CD4-positive, alpha-beta T cell treated with Interleukin-12 subunit alpha and Interleukin-12 subunit beta, for 1 hour (primary cell): ENCODE results near the gene FKBP1B.
"Not testable (repeated sequence)": the region's sequence is repeated elsewhere in the genome, so short reads cannot be mapped to it uniquely, and the experiment has no call there.

Experiments used
- DNase-seq: peaks from one replicate; pipeline ENCODE4 v3.0.0-alpha.2; 2020

FKBP1B gene

GRCh38 chr2:24104906-24105305 lies 55.4 kb downstream of the FKBP1B start:
- DNase-seq: no peak

- no peak for DNase-seq
Observed at GRCh38 chr2:24105816-24106215, 56.3 kb downstream of the FKBP1B start.

DNA sequence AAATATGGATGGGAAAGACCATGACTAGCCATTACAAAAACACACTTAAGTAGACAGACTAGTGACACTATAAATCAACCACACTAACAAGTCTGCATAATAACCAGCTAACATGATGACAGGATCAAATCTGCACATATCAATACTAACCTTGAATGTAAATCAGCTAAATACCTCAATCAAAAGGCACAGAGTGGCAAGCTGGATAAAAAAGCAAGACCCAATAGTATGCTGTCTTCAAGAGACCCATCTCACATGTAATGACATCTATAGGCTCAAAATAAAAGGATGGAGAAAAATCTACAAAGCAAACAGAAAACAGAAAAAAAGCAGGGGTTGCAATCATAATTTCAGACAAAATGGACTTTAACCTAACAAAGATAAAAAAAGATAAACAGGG lies 57.2 kb downstream of the FKBP1B start:
- DNase-seq: no peak

DNA sequence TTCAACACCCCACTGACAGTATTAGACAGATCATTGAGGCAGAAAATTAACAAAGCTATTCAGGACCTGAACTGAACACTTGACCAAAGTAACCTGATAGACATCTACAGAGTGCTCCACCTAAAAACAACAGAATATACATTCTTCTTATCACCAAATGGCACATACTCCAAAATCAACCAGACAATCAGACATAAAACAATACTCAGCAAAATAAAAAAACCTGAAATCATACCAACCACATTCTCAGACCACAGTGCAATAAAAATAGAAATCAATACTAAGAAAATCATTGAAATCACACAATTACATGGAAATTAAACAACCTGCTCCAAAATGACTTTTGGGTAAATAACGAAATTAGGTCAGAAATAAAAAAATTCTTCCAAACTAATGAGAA lies 57.8 kb downstream of the FKBP1B start:
- no peak for DNase-seq

GRCh38 chr2:24109431-24109830 lies 59.9 kb downstream of the FKBP1B start:
- not testable (repeated sequence) for DNase-seq

GRCh38 chr2:24110660-24111303 lies 61.2 kb downstream of the FKBP1B start:
- no peak for DNase-seq

DNA sequence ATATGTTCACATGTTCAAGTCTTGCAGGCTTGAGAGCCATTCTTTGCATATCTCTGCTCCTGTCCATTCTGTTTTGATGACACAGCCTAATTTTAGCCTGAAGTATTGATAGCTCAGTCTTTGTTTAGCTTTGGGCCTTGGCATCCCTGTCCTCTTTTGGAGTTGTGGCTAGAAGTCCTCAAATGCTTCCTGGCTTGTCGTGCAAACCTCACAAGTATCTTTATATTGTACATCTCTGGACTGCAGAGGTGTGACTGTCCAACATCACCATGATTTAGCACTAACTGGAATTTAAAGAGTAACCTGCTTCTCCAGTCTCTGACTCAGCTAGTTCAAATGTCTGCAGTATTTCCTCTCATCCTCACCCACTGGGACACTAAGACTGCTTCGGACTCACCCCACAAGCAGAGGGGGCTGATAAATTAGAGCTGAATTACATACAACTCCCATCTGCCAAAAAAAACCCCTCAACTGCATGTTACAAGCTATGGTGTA lies 61.9 kb downstream of the FKBP1B start:
- no peak for DNase-seq
